K562 (cell line): ENCODE results near the gene CENPI. TPM values are rescaled to one million over a fixed set of nuclear protein-coding genes. Genes with fewer than 3 reads are reported as not detected.

ENCODE experiments used
- ATAC-seq: fragments of 200-7000 bp; cut with Tn5 transposase; 3 replicates; pipeline ENCODE4 v1.9.1; 2020; ENCODE audit warnings: moderate library complexity
- BruUV-seq: library from RNA; stranded (reverse); fragments of 400-500 nt; replicated peaks from 2 replicates; lab custom pipeline; 2021; lab: Mats Ljungman, UMichigan
- CTCF ChIA-PET: fragments of 300-600 bp; formaldehyde crosslinking; extraction: SDS; loops from one replicate; lab custom pipeline; 2021; ENCODE audit warnings: low intra/inter-chr PET ratio; lab: Yijun Ruan, JAX
- POLR2A ChIA-PET: fragments of 300-600, 350-650 bp; sonication (Branson Sonifier 250); formaldehyde crosslinking; extraction: SDS; loops from one replicate; lab custom pipeline; 2021; ENCODE audit warnings: antibody characterized with exemption, inconsistent platforms; lab: Yijun Ruan, JAX
- DNase-seq, 4 experiments: peaks; one replicate each; pipeline versions ENCODE4 v3.0.0 to v3.0.0-alpha.2; 2011 to 2018; ENCODE audit warnings: low spot score in 3 of 4, mixed read lengths in 3 of 4; ENCODE audit errors: extremely low read depth in 1 of 4
- FAIRE-seq: peaks from 2 replicates; lab custom pipeline; 2011; peaks lifted over from hg19 to GRCh38; lab: Jason Lieb, UNC
- H2AFZ ChIP-seq: 2 replicates; pipeline ENCODE4 v1.6.0; 2011; ENCODE audit warnings: low read depth, low read length, control low read depth, inconsistent platforms
- H3K27ac ChIP-seq: fragments of 200-600 bp; 3 replicates; pipeline ENCODE4 v1.8.0; 2011; ENCODE audit warnings: low read depth, mild to moderate bottlenecking, control low read depth, inconsistent platforms, low read length, moderate library complexity, mixed read lengths; ENCODE audit errors: extremely low read depth
- H3K27me3 ChIP-seq, 2 experiments: fragments of 300-600 bp in 1 of 2; 2 replicates in 1 of 2; 3 replicates in 1 of 2; pipeline versions ENCODE4 v1.6.0 to v1.8.0; 2011; ENCODE audit warnings: inconsistent platforms in 2 of 2, low read length in 2 of 2, mild to moderate bottlenecking in 1 of 2, mixed read lengths in 1 of 2, moderate library complexity in 1 of 2; ENCODE audit not compliant: control insufficient read depth in 2 of 2, insufficient read depth in 2 of 2
- H3K36me3 ChIP-seq: fragments of 300-600 bp; 3 replicates; pipeline ENCODE4 v1.8.0; 2011; ENCODE audit warnings: mild to moderate bottlenecking, low read length, inconsistent platforms; ENCODE audit not compliant: control insufficient read depth, insufficient read depth
- H3K4me1 ChIP-seq, 2 experiments: fragments of 200-600 bp in 1 of 2; replicated peaks in 1 of 2; 2 replicates in 1 of 2; 3 replicates in 1 of 2; pipeline versions ENCODE4 v1.5.1 to v1.8.0; 2011; ENCODE audit warnings: inconsistent platforms in 2 of 2, low read length in 2 of 2, mild to moderate bottlenecking in 1 of 2, mixed read lengths in 1 of 2, moderate library complexity in 1 of 2; ENCODE audit not compliant: control insufficient read depth in 2 of 2, insufficient read depth in 2 of 2
- H3K4me2 ChIP-seq: 2 replicates; pipeline ENCODE4 v1.6.1; 2011; ENCODE audit warnings: low read length, control low read depth, inconsistent platforms, mixed read lengths; ENCODE audit not compliant: insufficient read depth
- H3K4me3 ChIP-seq: fragments of 200-600 bp; sonication (generic), shearing (Covaris generic); 2 replicates; pipeline ENCODE4 v1.5.1; 2016; ENCODE audit warnings: control low read depth, inconsistent platforms
- H3K79me2 ChIP-seq: fragments of 200-600 bp; 3 replicates; pipeline ENCODE4 v1.8.0; 2011; ENCODE audit warnings: low read length, inconsistent platforms; ENCODE audit not compliant: control insufficient read depth, insufficient read depth
- H3K9ac ChIP-seq, 2 experiments: 2 replicates each; pipeline versions ENCODE4 v1.6.0 to v1.6.1; 2011; ENCODE audit warnings: low read depth in 2 of 2, low read length in 2 of 2, control low read depth in 1 of 2, inconsistent platforms in 1 of 2, mild to moderate bottlenecking in 1 of 2, mixed read lengths in 1 of 2; ENCODE audit not compliant: insufficient read depth in 1 of 2
- H3K9me1 ChIP-seq: one replicate; pipeline ENCODE4 v1.6.0; 2011; ENCODE audit warnings: inconsistent platforms, mild to moderate bottlenecking, low read length, moderate library complexity; ENCODE audit not compliant: control insufficient read depth, insufficient read depth
- H3K9me3 ChIP-seq: replicated peaks from 2 replicates; pipeline ENCODE4 v1.5.1; 2011; ENCODE audit warnings: low read depth, low read length, inconsistent platforms; ENCODE audit not compliant: control insufficient read depth, insufficient read depth
- H4K20me1 ChIP-seq: replicated peaks from 2 replicates; pipeline ENCODE4 v1.6.1; 2011; ENCODE audit warnings: low read length, inconsistent platforms, mixed read lengths; ENCODE audit not compliant: control insufficient read depth, insufficient read depth
- ATF1 ChIP-seq, 2 experiments: fragments of 450-650 bp in 1 of 2; IDR thresholded peaks; 2 replicates each; pipeline ENCODE4 v1.6.1; 2016; ENCODE audit warnings: missing compliant biosample characterization in 1 of 2, missing genetic modification characterization in 1 of 2
- NR4A1 ChIP-seq, 2 experiments: fragments of 250-450 bp in 1 of 2; fragments of 450-650 bp in 1 of 2; sonication (Bioruptor Pico) in 1 of 2; IDR thresholded peaks; 2 replicates each; pipeline versions ENCODE4 v1.4.0 to v1.6.1; 2016 to 2020; ENCODE audit warnings: mild to moderate bottlenecking in 2 of 2, missing compliant biosample characterization in 1 of 2, missing genetic modification characterization in 1 of 2, moderate library complexity in 1 of 2
- POU5F1 ChIP-seq: fragments of 150-350 bp; IDR thresholded peaks from 2 replicates; pipeline ENCODE4 v1.6.1; 2014; ENCODE audit warnings: borderline replicate concordance, low read length, low read depth, mild to moderate bottlenecking; ENCODE audit not compliant: partially characterized antibody
- PYGO2 ChIP-seq: fragments of 450-650 bp; IDR thresholded peaks from 2 replicates; pipeline ENCODE4 v1.6.1; 2016; ENCODE audit warnings: mild to moderate bottlenecking, missing genetic modification characterization, moderate library complexity, missing compliant biosample characterization
- RBM34 ChIP-seq: fragments of 200-400 bp; formaldehyde crosslinking; IDR thresholded peaks from 2 replicates; pipeline ENCODE4 v1.6.1; 2018; ENCODE audit warnings: low read length, borderline replicate concordance; ENCODE audit not compliant: insufficient read depth
- ZEB2 ChIP-seq: fragments of 450-650 bp; IDR thresholded peaks from 2 replicates; pipeline ENCODE4 v1.6.1; 2016
- ZNF707 ChIP-seq: fragments of 250-450 bp; sonication (Bioruptor Pico); conservative IDR thresholded peaks from 2 replicates; pipeline ENCODE4 v1.8.0; 2022; ENCODE audit warnings: inconsistent platforms, mild to moderate bottlenecking, moderate library complexity
- WGBS: fragments of 100-300 bp; shearing (Covaris generic); methylation state at CpG from one replicate; pipeline ENCODE4 v1.1.6; 2016; ENCODE audit warnings: low coverage, mixed read lengths; ENCODE audit not compliant: insufficient coverage; ENCODE audit errors: missing lambda C conversion rate; 5-methylcytosine and 5-hydroxymethylcytosine counted together
- in situ Hi-C: fragments of 300-500 bp; cut with MboI; formaldehyde crosslinking; loops from 4 replicates; pipeline ENCODE4 v1.15.0; 2018; ENCODE audit warnings: inconsistent platforms, mixed read lengths
- intact Hi-C: fragments of 100-400 bp; cut with micrococcal nuclease; formaldehyde crosslinking; loops from 2 replicates; pipeline ENCODE4 v1.14.2; 2022
- polyA plus RNA-seq, 8 experiments: library from polyadenylated mRNA; depleted of rRNA in 4 of 8; stranded (reverse) in 5 of 8; unstranded in 3 of 8; fragments of >200 nt; fragmentation: Nextera tagmentation in 2 of 8; fragmentation: Illumina TruSeq in 1 of 8; extraction: Ambion mirVana in 2 of 8; extraction: Trizol in 1 of 8; gene quantifications; 2 replicates each; pipeline versions ENCODE4 v1.2.1 to v1.2.3, GENCODE V29; 2011 to 2014; ENCODE audit warnings: inconsistent platforms in 1 of 8, missing spikeins in 1 of 8
- total RNA-seq, 7 experiments: library from RNA; depleted of rRNA in 6 of 7; stranded (reverse); fragments of >200 nt in 6 of 7; fragmentation: Illumina TruSeq in 2 of 7; extraction: Trizol in 2 of 7; gene quantifications; 2 replicates each; pipeline versions ENCODE4 v1.2.1 to v1.2.3, GENCODE V29; 2011 to 2021; ENCODE audit warnings: low replicate concordance in 1 of 7
- TF ChIP-seq, protein P1 (sequence below): sonication (generic); formaldehyde crosslinking; IDR thresholded peaks from 2 replicates; pipeline ENCODE4 v1.8.1; 2023; ENCODE audit warnings: missing genetic modification reagents, mild to moderate bottlenecking, borderline replicate concordance
- TF ChIP-seq, protein P2 (sequence below): sonication (generic); formaldehyde crosslinking; IDR thresholded peaks from 2 replicates; pipeline ENCODE4 v1.8.0; 2022; ENCODE audit warnings: missing genetic modification reagents, mild to moderate bottlenecking, borderline replicate concordance
- TF ChIP-seq, protein P3 (sequence below): sonication (generic); formaldehyde crosslinking; IDR thresholded peaks from 2 replicates; pipeline ENCODE4 v1.8.1; 2022; ENCODE audit warnings: missing genetic modification reagents

The CENPI gene
- total and polyA plus RNA-seq, 9 of the 15 experiments (the other 6 are each of a cell fraction or from before 2014, with no cell fraction given): 6.6 to 23.5 (median 14.9) TPM

DNA sequence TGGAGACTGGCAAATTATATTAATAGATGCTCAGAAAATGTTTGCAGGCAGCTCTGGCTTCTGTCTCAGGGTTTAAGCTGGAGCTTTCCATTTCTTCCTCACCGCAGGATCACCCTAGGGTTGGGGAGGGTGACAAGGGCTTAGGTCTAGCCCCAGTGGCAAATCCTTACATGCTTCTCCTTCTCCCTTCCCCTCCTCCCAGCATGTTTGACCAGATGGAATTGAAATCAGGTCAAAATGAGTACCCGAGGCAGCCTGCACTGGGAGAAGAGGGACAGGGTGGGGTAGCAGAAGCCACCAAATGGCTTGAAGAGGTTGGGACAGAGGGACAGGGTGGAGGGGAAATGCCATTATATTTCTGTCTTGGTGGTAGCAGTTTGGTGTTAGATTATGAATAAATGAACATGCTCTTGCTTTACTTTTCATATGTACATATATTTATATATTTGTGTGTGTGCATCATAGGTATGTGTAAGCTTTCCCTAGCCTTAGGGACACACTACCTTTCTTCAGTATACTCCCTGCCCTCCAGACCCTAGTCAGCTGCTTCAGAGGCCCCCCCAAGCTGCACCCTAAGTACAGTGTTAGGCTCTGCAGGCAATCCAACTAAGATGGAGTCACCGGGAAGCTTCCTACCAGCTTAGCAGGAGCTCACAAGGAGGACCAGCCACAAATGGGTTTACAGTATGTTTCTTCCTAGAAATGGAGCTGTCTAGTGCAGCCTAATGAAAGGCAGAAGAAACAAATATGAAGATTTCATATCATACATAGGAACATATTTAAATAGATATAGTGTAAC, 17.5 kb upstream of the CENPI start:
- intact Hi-C loops: no loop called here
- H3K9me3 ChIP-seq: no peaks in the 10 kb centered on the region
- CTCF ChIA-PET: no interaction called here
- DNase-seq (no peak), ATAC-seq (no peak), FAIRE-seq (no peak)
- no peaks in the 10 kb centered on the region; a peak in 1 of 5 replicates for H3K4me1 ChIP-seq
- no peak overlapping the region for H2AFZ ChIP-seq
- H3K4me3 ChIP-seq: no peak overlapping the region
- no peaks in the 10 kb centered on the region for H4K20me1 ChIP-seq
- no peaks in the 10 kb centered on the region for H3K36me3 ChIP-seq
- H3K4me2 ChIP-seq: no peak overlapping the region
- no peaks in the 10 kb centered on the region for H3K9me1 ChIP-seq
- H3K79me2 ChIP-seq: no peaks in the 10 kb centered on the region
- no peak overlapping the region for H3K9ac ChIP-seq
- no TSS peak for BruUV-seq
- POLR2A ChIA-PET: interaction anchor here (0.6 kb wide), 2 partner anchors 15 to 79 kb away, joined by 3 to 4 read pairs; no protein-coding TSS in a partner anchor
- WGBS: 8% methylated on average over 3 of the region's 3 CpGs
- H3K27me3 ChIP-seq: peaks cover 0 to 11% of the 10 kb centered on the region in 2 experiments; a peak in 2 of 5 replicates
- H3K27ac ChIP-seq: no peak overlapping the region
- in situ Hi-C loops: no loop called here
- TF ChIP-seq POU5F1: no peak
- TF ChIP-seq PYGO2: no peak
- no peak for TF ChIP-seq ZNF707 (CRISPR knock-in tag)
- no peak for TF ChIP-seq RBM34
- TF ChIP-seq, protein P1, sequence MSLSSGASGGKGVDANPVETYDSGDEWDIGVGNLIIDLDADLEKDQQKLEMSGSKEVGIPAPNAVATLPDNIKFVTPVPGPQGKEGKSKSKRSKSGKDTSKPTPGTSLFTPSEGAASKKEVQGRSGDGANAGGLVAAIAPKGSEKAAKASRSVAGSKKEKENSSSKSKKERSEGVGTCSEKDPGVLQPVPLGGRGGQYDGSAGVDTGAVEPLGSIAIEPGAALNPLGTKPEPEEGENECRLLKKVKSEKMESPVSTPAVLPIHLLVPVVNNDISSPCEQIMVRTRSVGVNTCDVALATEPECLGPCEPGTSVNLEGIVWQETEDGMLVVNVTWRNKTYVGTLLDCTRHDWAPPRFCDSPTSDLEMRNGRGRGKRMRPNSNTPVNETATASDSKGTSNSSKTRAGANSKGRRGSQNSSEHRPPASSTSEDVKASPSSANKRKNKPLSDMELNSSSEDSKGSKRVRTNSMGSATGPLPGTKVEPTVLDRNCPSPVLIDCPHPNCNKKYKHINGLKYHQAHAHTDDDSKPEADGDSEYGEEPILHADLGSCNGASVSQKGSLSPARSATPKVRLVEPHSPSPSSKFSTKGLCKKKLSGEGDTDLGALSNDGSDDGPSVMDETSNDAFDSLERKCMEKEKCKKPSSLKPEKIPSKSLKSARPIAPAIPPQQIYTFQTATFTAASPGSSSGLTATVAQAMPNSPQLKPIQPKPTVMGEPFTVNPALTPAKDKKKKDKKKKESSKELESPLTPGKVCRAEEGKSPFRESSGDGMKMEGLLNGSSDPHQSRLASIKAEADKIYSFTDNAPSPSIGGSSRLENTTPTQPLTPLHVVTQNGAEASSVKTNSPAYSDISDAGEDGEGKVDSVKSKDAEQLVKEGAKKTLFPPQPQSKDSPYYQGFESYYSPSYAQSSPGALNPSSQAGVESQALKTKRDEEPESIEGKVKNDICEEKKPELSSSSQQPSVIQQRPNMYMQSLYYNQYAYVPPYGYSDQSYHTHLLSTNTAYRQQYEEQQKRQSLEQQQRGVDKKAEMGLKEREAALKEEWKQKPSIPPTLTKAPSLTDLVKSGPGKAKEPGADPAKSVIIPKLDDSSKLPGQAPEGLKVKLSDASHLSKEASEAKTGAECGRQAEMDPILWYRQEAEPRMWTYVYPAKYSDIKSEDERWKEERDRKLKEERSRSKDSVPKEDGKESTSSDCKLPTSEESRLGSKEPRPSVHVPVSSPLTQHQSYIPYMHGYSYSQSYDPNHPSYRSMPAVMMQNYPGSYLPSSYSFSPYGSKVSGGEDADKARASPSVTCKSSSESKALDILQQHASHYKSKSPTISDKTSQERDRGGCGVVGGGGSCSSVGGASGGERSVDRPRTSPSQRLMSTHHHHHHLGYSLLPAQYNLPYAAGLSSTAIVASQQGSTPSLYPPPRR (CRISPR knock-in tag): no peak
- TF ChIP-seq, protein P2, sequence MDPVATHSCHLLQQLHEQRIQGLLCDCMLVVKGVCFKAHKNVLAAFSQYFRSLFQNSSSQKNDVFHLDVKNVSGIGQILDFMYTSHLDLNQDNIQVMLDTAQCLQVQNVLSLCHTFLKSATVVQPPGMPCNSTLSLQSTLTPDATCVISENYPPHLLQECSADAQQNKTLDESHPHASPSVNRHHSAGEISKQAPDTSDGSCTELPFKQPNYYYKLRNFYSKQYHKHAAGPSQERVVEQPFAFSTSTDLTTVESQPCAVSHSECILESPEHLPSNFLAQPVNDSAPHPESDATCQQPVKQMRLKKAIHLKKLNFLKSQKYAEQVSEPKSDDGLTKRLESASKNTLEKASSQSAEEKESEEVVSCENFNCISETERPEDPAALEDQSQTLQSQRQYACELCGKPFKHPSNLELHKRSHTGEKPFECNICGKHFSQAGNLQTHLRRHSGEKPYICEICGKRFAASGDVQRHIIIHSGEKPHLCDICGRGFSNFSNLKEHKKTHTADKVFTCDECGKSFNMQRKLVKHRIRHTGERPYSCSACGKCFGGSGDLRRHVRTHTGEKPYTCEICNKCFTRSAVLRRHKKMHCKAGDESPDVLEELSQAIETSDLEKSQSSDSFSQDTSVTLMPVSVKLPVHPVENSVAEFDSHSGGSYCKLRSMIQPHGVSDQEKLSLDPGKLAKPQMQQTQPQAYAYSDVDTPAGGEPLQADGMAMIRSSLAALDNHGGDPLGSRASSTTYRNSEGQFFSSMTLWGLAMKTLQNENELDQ: no peak
- TF ChIP-seq, protein P3, sequence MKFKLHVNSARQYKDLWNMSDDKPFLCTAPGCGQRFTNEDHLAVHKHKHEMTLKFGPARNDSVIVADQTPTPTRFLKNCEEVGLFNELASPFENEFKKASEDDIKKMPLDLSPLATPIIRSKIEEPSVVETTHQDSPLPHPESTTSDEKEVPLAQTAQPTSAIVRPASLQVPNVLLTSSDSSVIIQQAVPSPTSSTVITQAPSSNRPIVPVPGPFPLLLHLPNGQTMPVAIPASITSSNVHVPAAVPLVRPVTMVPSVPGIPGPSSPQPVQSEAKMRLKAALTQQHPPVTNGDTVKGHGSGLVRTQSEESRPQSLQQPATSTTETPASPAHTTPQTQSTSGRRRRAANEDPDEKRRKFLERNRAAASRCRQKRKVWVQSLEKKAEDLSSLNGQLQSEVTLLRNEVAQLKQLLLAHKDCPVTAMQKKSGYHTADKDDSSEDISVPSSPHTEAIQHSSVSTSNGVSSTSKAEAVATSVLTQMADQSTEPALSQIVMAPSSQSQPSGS (CRISPR knock-in tag): no peak
- TF ChIP-seq NR4A1 (CRISPR knock-in tag; IDR thresholded peaks at IDR 0.05): no peak
- TF ChIP-seq NR4A1 (tag; IDR thresholded peaks at IDR 0.05): no peak
- no peak for TF ChIP-seq ATF1 (CRISPR knock-in tag; IDR thresholded peaks at IDR 0.05)
- TF ChIP-seq ATF1 (tag; IDR thresholded peaks at IDR 0.05): no peak
- no peak for TF ChIP-seq ZEB2
